ENCODE data around the gene POU2F3.
A peak's percentile ranks its signal among the peaks of the same experiment; 100 is the strongest.

DNA sequence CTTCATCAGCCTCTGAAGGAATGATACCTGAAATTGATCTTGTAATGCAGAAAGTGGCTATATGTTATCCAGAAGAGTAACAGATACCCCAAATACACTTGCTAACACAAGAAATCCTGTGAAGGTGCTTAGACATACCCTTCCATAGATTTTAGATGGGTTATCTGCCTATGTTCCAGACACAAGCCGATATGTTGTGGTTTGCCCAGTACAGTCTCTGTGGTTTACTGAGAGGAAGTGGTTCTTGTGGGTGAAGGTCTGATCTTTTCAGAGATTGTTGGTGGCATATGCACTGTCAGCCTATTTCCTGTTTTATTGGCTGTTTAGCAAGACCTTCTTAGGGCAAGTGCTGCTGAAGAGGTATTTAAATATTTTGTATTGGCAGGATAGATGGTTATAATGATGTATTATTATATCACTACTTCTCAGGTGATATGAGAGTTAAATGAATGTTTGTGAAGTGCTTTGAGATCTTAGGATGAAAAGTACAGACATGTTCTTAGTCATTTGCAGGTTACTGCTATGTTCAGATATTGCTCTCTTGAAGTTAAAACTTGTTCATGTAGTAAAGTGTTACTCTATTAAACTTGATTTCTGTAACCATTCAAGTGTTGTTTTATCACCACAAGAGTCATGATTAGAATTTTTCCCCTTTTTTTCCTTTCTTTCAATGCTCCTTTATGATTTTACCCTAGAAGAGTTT lies 104.5 kb downstream of the POU2F3 start:
- TF ChIP-seq, protein P1, sequence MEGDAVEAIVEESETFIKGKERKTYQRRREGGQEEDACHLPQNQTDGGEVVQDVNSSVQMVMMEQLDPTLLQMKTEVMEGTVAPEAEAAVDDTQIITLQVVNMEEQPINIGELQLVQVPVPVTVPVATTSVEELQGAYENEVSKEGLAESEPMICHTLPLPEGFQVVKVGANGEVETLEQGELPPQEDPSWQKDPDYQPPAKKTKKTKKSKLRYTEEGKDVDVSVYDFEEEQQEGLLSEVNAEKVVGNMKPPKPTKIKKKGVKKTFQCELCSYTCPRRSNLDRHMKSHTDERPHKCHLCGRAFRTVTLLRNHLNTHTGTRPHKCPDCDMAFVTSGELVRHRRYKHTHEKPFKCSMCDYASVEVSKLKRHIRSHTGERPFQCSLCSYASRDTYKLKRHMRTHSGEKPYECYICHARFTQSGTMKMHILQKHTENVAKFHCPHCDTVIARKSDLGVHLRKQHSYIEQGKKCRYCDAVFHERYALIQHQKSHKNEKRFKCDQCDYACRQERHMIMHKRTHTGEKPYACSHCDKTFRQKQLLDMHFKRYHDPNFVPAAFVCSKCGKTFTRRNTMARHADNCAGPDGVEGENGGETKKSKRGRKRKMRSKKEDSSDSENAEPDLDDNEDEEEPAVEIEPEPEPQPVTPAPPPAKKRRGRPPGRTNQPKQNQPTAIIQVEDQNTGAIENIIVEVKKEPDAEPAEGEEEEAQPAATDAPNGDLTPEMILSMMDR (IDR thresholded peaks at IDR 0.05): no peak
- TF ChIP-seq POLR2A (IDR thresholded peaks at IDR 0.05): no peak
- peak in 1 of 2 donors; percentile 37 for TF ChIP-seq EP300 (IDR thresholded peaks at IDR 0.05)
